HS-5 (cell line): Measurements from ENCODE around the gene TGIF1.

Experiments
- DNase-seq: peaks from one replicate; pipeline ENCODE4 v3.0.0-alpha.2; 2012; ENCODE audit warnings: low read depth

TGIF1 gene

GRCh38 chr18:3482258-3482657 lies 32.3 kb downstream of the TGIF1 start:
- DNase-seq, result no peak

GRCh38 chr18:3485153-3486149 lies 35.5 kb downstream of the TGIF1 start:
- no peak for DNase-seq

- DNase-seq, result no peak
Observed at GRCh38 chr18:3486512-3486911, 36.5 kb downstream of the TGIF1 start.

- DNase-seq, result no peak
Observed at GRCh38 chr18:3489462-3489861, 39.5 kb downstream of the TGIF1 start.

- no peak for DNase-seq
Observed at GRCh38 chr18:3491981-3492555, 42.1 kb downstream of the TGIF1 start.

GRCh38 chr18:3492721-3493120 lies 42.7 kb downstream of the TGIF1 start:
- DNase-seq, result no peak

GRCh38 chr18:3493501-3494244 lies 43.7 kb downstream of the TGIF1 start:
- no peak for DNase-seq

GRCh38 chr18:3494245-3494526 lies 44.2 kb downstream of the TGIF1 start:
- no peak for DNase-seq

- no peak for DNase-seq
Observed at GRCh38 chr18:3494569-3494968, 44.6 kb downstream of the TGIF1 start.

- DNase-seq, result no peak
Observed at GRCh38 chr18:3495691-3496430, 45.9 kb downstream of the TGIF1 start.

GRCh38 chr18:3498698-3499471 lies 48.9 kb downstream of the TGIF1 start:
- DNase-seq, result no peak

GRCh38 chr18:3499501-3499900 lies 49.5 kb downstream of the TGIF1 start:
- DNase-seq, result no peak

- DNase-seq, result no peak
Observed at GRCh38 chr18:3500016-3500415, 50.0 kb downstream of the TGIF1 start.

- DNase-seq, result no peak
Observed at GRCh38 chr18:3502650-3503049, 52.7 kb downstream of the TGIF1 start.

- no peak for DNase-seq
Observed at GRCh38 chr18:3504637-3505036, 54.7 kb downstream of the TGIF1 start.

- no peak for DNase-seq
Observed at GRCh38 chr18:3508576-3509549, 58.9 kb downstream of the TGIF1 start.
